HepG2 (cell line): ENCODE measurements around the gene BLOC1S4. TPM values are rescaled to one million over a fixed set of nuclear protein-coding genes. Genes with fewer than 3 reads are reported as not detected.

Experiments used
- PHF5A ChIP-seq: IDR thresholded peaks from one replicate; pipeline ENCODE4 v1.6.1; 2018; ENCODE audit warnings: low read depth, missing genetic modification reagents; ENCODE audit not compliant: unreplicated experiment
- RCOR2 ChIP-seq: IDR thresholded peaks from 2 replicates; pipeline ENCODE4 v1.6.1; 2016; ENCODE audit warnings: missing biosample characterization, missing genetic modification reagents
- TARDBP ChIP-seq: sonication (generic); formaldehyde crosslinking; IDR thresholded peaks from 2 replicates; pipeline ENCODE4 v1.8.0; 2022; ENCODE audit warnings: mild to moderate bottlenecking, missing genetic modification reagents
- ZNF235 ChIP-seq: sonication (generic); formaldehyde crosslinking; IDR thresholded peaks from 2 replicates; pipeline ENCODE4 v1.8.1; 2023; ENCODE audit warnings: mild to moderate bottlenecking, missing genetic modification reagents, borderline replicate concordance
- ZNF367 ChIP-seq: sonication (generic); formaldehyde crosslinking; IDR thresholded peaks from 2 replicates; pipeline ENCODE4 v1.4.0; 2020; ENCODE audit warnings: missing genetic modification reagents, borderline replicate concordance
- ZNF468 ChIP-seq: sonication (generic); formaldehyde crosslinking; IDR thresholded peaks from 2 replicates; pipeline ENCODE4 v1.8.0; 2022; ENCODE audit warnings: mild to moderate bottlenecking, moderate library complexity, missing genetic modification reagents
- ZNF777 ChIP-seq: sonication (generic); formaldehyde crosslinking; IDR thresholded peaks from 2 replicates; pipeline ENCODE4 v1.4.0; 2020; ENCODE audit warnings: missing genetic modification reagents
- ZNF850 ChIP-seq: sonication (generic); formaldehyde crosslinking; conservative IDR thresholded peaks from 2 replicates; pipeline ENCODE4 v1.9.0; 2021; ENCODE audit warnings: mild to moderate bottlenecking, missing genetic modification reagents
- ZSCAN31 ChIP-seq: sonication (generic); formaldehyde crosslinking; IDR thresholded peaks from 2 replicates; pipeline ENCODE4 v1.5.0; 2020; ENCODE audit warnings: low read depth, mild to moderate bottlenecking, missing genetic modification reagents
- polyA plus RNA-seq, 8 experiments: library from polyadenylated mRNA; depleted of rRNA in 3 of 8; stranded (reverse) in 7 of 8; unstranded in 1 of 8; fragments of >200 nt; fragmentation: Illumina TruSeq in 4 of 8; extraction: Trizol in 4 of 8; gene quantifications; 2 replicates each; pipeline versions ENCODE4 v1.2.1 to v1.2.3, GENCODE V29; 2011 to 2016; ENCODE audit warnings: low read depth in 4 of 8, missing spikeins in 1 of 8, mixed read lengths in 1 of 8; ENCODE audit not compliant: insufficient read depth in 1 of 8
- total RNA-seq, 5 experiments: library from RNA; depleted of rRNA; stranded (reverse); fragments of >200 nt; fragmentation: Illumina TruSeq; extraction: Trizol; gene quantifications; 2 replicates each; pipeline ENCODE4 v1.2.3, GENCODE V29; 2016; ENCODE audit warnings: low read depth in 1 of 5
- TF ChIP-seq, protein P1 (sequence below): sonication (generic); formaldehyde crosslinking; IDR thresholded peaks from 2 replicates; pipeline ENCODE4 v1.9.0; 2021; ENCODE audit warnings: missing genetic modification reagents, borderline replicate concordance
- TF ChIP-seq, protein P2 (sequence below): IDR thresholded peaks from 2 replicates; pipeline ENCODE4 v1.6.1; 2018; ENCODE audit warnings: missing genetic modification reagents, mild to moderate bottlenecking, missing compliant biosample characterization
- TF ChIP-seq, protein P3 (sequence below): sonication (generic); formaldehyde crosslinking; IDR thresholded peaks from 2 replicates; pipeline ENCODE4 v1.9.0; 2021; ENCODE audit warnings: missing genetic modification reagents, borderline replicate concordance
- TF ChIP-seq, protein P4 (sequence below): sonication (generic); formaldehyde crosslinking; IDR thresholded peaks from 2 replicates; pipeline ENCODE4 v1.5.1; 2020; ENCODE audit warnings: mild to moderate bottlenecking, missing genetic modification reagents, borderline replicate concordance

BLOC1S4 gene
- total and polyA plus RNA-seq, 2 of the 13 experiments (the other 11 are each of a cell fraction or from before 2014, with no cell fraction given): 15.5 to 20.9 TPM

DNA sequence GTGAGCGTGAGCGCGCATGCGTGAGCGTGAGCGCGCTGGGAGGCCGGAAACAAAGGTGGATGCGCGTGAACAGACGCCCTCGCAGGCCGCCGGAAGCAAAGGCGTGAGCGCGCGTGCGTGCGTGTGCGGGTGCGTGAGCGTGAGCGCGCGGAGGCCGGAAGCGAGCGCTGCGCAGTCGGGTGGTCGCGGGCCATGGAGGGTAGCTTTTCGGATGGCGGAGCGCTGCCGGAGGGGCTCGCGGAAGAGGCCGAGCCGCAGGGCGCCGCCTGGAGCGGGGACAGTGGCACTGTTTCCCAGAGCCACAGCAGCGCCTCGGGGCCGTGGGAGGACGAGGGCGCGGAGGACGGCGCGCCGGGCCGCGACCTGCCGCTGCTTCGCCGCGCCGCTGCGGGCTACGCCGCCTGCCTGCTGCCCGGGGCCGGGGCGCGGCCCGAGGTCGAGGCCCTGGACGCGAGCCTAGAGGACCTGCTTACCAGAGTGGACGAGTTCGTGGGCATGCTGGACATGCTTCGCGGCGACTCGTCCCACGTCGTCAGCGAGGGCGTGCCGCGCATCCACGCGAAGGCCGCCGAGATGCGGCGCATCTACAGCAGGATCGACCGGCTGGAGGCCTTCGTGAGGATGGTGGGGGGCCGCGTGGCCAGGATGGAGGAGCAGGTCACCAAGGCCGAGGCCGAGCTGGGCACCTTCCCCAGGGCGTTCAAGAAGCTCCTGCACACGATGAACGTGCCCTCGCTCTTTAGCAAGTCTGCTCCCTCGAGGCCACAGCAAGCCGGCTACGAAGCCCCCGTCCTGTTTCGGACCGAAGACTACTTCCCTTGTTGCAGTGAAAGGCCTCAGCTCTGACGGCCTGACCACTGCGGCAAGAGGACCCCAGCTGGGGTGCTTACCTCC, at the start of gene BLOC1S4 (continued):
- TF ChIP-seq, protein P1, sequence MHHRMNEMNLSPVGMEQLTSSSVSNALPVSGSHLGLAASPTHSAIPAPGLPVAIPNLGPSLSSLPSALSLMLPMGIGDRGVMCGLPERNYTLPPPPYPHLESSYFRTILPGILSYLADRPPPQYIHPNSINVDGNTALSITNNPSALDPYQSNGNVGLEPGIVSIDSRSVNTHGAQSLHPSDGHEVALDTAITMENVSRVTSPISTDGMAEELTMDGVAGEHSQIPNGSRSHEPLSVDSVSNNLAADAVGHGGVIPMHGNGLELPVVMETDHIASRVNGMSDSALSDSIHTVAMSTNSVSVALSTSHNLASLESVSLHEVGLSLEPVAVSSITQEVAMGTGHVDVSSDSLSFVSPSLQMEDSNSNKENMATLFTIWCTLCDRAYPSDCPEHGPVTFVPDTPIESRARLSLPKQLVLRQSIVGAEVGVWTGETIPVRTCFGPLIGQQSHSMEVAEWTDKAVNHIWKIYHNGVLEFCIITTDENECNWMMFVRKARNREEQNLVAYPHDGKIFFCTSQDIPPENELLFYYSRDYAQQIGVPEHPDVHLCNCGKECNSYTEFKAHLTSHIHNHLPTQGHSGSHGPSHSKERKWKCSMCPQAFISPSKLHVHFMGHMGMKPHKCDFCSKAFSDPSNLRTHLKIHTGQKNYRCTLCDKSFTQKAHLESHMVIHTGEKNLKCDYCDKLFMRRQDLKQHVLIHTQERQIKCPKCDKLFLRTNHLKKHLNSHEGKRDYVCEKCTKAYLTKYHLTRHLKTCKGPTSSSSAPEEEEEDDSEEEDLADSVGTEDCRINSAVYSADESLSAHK (CRISPR knock-in tag): no peak
- TF ChIP-seq PHF5A (CRISPR knock-in tag) (no peak), ZNF468 (no peak), ZSCAN31 (CRISPR knock-in tag) (peak; percentile 73; the same call in 1 of the 2 replicates), TARDBP (CRISPR knock-in tag) (peak; percentile 48), RCOR2 (CRISPR knock-in tag) (0 out of 2 replicates have a peak, but pooled peaks have one; percentile 33), ZNF235 (no peak), ZNF777 (peak; percentile 45; the same call in 1 of the 2 replicates), ZNF367 (CRISPR knock-in tag) (peak; percentile 35; the same call in 1 of the 2 replicates), ZNF850 (CRISPR knock-in tag) (no peak)
- TF ChIP-seq, protein P2, sequence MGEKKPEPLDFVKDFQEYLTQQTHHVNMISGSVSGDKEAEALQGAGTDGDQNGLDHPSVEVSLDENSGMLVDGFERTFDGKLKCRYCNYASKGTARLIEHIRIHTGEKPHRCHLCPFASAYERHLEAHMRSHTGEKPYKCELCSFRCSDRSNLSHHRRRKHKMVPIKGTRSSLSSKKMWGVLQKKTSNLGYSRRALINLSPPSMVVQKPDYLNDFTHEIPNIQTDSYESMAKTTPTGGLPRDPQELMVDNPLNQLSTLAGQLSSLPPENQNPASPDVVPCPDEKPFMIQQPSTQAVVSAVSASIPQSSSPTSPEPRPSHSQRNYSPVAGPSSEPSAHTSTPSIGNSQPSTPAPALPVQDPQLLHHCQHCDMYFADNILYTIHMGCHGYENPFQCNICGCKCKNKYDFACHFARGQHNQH (CRISPR knock-in tag): peak; percentile 72; the same call in 1 of the 2 replicates
- TF ChIP-seq, protein P3, sequence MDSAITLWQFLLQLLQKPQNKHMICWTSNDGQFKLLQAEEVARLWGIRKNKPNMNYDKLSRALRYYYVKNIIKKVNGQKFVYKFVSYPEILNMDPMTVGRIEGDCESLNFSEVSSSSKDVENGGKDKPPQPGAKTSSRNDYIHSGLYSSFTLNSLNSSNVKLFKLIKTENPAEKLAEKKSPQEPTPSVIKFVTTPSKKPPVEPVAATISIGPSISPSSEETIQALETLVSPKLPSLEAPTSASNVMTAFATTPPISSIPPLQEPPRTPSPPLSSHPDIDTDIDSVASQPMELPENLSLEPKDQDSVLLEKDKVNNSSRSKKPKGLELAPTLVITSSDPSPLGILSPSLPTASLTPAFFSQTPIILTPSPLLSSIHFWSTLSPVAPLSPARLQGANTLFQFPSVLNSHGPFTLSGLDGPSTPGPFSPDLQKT: peak; percentile 75; the same call in 1 of the 2 replicates
- TF ChIP-seq, protein P4, sequence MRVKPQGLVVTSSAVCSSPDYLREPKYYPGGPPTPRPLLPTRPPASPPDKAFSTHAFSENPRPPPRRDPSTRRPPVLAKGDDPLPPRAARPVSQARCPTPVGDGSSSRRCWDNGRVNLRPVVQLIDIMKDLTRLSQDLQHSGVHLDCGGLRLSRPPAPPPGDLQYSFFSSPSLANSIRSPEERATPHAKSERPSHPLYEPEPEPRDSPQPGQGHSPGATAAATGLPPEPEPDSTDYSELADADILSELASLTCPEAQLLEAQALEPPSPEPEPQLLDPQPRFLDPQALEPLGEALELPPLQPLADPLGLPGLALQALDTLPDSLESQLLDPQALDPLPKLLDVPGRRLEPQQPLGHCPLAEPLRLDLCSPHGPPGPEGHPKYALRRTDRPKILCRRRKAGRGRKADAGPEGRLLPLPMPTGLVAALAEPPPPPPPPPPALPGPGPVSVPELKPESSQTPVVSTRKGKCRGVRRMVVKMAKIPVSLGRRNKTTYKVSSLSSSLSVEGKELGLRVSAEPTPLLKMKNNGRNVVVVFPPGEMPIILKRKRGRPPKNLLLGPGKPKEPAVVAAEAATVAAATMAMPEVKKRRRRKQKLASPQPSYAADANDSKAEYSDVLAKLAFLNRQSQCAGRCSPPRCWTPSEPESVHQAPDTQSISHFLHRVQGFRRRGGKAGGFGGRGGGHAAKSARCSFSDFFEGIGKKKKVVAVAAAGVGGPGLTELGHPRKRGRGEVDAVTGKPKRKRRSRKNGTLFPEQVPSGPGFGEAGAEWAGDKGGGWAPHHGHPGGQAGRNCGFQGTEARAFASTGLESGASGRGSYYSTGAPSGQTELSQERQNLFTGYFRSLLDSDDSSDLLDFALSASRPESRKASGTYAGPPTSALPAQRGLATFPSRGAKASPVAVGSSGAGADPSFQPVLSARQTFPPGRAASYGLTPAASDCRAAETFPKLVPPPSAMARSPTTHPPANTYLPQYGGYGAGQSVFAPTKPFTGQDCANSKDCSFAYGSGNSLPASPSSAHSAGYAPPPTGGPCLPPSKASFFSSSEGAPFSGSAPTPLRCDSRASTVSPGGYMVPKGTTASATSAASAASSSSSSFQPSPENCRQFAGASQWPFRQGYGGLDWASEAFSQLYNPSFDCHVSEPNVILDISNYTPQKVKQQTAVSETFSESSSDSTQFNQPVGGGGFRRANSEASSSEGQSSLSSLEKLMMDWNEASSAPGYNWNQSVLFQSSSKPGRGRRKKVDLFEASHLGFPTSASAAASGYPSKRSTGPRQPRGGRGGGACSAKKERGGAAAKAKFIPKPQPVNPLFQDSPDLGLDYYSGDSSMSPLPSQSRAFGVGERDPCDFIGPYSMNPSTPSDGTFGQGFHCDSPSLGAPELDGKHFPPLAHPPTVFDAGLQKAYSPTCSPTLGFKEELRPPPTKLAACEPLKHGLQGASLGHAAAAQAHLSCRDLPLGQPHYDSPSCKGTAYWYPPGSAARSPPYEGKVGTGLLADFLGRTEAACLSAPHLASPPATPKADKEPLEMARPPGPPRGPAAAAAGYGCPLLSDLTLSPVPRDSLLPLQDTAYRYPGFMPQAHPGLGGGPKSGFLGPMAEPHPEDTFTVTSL: 0 out of 2 replicates have a peak, but pooled peaks have one; percentile 14
